OCI-LY3 (cell line): ENCODE data around the gene FDPS.

Experiments used
- CTCF ChIP-seq: fragments of 200-600, 300-600 bp; sonication (generic); IDR thresholded peaks from 2 replicates; pipeline ENCODE4 v1.5.1; 2014; ENCODE audit warnings: antibody characterized with exemption, low read length, low read depth
- EZH2phosphoT487 ChIP-seq: fragments of 200-600 bp; shearing (Covaris generic); IDR thresholded peaks from 2 replicates; pipeline ENCODE4 v1.6.1; 2018; ENCODE audit warnings: antibody characterized with exemption, mixed run types, low read depth

DNA sequence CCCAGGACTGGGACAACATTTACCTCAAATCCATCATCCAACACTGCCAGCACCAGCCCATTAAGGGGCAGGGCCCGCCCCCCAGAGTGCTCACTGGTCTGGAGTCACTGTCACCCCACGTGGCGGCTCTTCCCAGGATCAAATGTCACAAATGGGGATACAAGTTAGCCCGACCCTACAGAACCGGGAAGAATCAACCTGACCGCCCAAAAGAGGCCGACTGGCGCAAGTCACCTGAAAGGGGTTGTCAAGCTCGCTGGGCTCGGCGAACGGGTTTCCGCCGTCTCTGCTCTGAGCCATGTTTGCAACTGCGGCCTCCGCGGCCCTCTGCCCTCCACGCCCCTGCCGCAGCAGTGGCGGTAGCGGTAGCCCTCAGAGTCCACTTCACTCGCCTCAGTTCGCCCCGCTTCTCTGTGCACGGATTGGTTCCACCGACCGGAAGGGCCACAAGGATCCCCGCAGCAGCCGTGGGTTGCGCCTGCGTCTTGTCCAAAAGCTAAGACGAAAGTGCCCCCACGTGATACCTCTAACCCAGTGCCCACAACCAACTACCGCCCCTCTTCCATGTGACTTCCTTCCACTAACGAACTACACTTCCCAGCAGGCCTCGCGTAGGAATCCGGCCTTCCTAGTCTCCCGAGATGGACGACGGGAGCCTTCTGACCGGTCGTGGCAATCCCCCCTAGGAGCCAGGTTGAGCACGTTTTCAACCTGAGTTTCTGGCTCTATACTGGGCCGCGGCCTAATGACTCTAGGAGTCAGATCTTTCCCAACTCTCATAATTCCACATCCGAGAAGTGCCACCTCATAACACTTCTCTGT lies 46.6 kb upstream of the FDPS start, which contains the start of gene SCAMP3:
- TF ChIP-seq CTCF, result no peak
- TF ChIP-seq EZH2phosphoT487, result no peak
